ENCODE data around the gene KRT16.

GRCh38 chr17:41586863-41587495 lies 25.6 kb downstream of the KRT16 start, which contains the start of gene KRT14:
- TF ChIP-seq CTCF (IDR thresholded peaks at IDR 0.05 in 2 of 3, conservative IDR thresholded peaks at IDR 0.05 in 1 of 3; ENCODE audit: control insufficient read depth in 2 of 3, extremely low read depth in 1 of 3, insufficient read depth in 1 of 3, low read depth in 3 of 3, low read length in 3 of 3) (no peak), TAF1 (IDR thresholded peaks at IDR 0.05; ENCODE audit: borderline replicate concordance, low read depth, low read length) (no peak), POLR2A (IDR thresholded peaks at IDR 0.05; ENCODE audit: low read depth, low read length) (no peak), EZH2 (IDR thresholded peaks at IDR 0.05; ENCODE audit: borderline replicate concordance, control insufficient read depth, low read depth, low read length) (no peak), TARDBP (IDR thresholded peaks at IDR 0.05; ENCODE audit: borderline replicate concordance) (no peak), SMAD1 (IDR thresholded peaks at IDR 0.05; ENCODE audit: low read depth, partially characterized antibody) (no peak), MLLT1 (IDR thresholded peaks at IDR 0.05) (no peak), DPF2 (IDR thresholded peaks at IDR 0.05) (no peak), FOXK2 (IDR thresholded peaks at IDR 0.05) (no peak), FOS (IDR thresholded peaks at IDR 0.05; ENCODE audit: borderline replicate concordance, extremely low read depth, insufficient read length) (no peak), TCF12 (IDR thresholded peaks at IDR 0.05; ENCODE audit: low read depth, low read length) (no peak)
